GM19452 (cell line): ENCODE results near the gene TFDP2.
"Not testable (repeated sequence)": the region's sequence is repeated elsewhere in the genome, so short reads cannot be mapped to it uniquely, and the experiment has no call there.

Experiments
- ATAC-seq: cut with Tn5 transposase; IDR thresholded peaks from one replicate; pipeline ENCODE4 v1.9.1; 2021; ENCODE audit not compliant: unreplicated experiment

Gene TFDP2

GRCh38 chr3:142077155-142077858 lies 72.0 kb downstream of the TFDP2 start:
- no peak for ATAC-seq

- ATAC-seq = not testable (repeated sequence)
Measured at GRCh38 chr3:142075656-142076055, 73.7 kb downstream of the TFDP2 start.

GRCh38 chr3:142072816-142073215 lies 76.5 kb downstream of the TFDP2 start:
- ATAC-seq = no peak

- no peak for ATAC-seq
Measured at GRCh38 chr3:142065932-142066331, 83.4 kb downstream of the TFDP2 start.

- no peak for ATAC-seq
Measured at GRCh38 chr3:142065344-142065743, 84.0 kb downstream of the TFDP2 start.

GRCh38 chr3:142064454-142064853 lies 84.9 kb downstream of the TFDP2 start:
- no peak for ATAC-seq

GRCh38 chr3:142057331-142057725 lies 92.0 kb downstream of the TFDP2 start:
- ATAC-seq = no peak

- ATAC-seq = no peak
Measured at GRCh38 chr3:142056656-142057330, 92.6 kb downstream of the TFDP2 start.

GRCh38 chr3:142053835-142054234 lies 95.5 kb downstream of the TFDP2 start:
- ATAC-seq = no peak

- no peak for ATAC-seq
Measured at GRCh38 chr3:142053244-142053643, 96.1 kb downstream of the TFDP2 start.

- no peak for ATAC-seq
Measured at GRCh38 chr3:142051351-142051750, 98.0 kb downstream of the TFDP2 start.

GRCh38 chr3:142047021-142047369 lies 102.3 kb downstream of the TFDP2 start:
- ATAC-seq = no peak

- ATAC-seq = no peak
Measured at GRCh38 chr3:142046320-142047020, 102.9 kb downstream of the TFDP2 start.

- ATAC-seq = peak; percentile 69
Measured at GRCh38 chr3:142040941-142041491, 108.3 kb downstream of the TFDP2 start.

- ATAC-seq = no peak
Measured at GRCh38 chr3:142035308-142035922, 113.9 kb downstream of the TFDP2 start.

- no peak for ATAC-seq
Measured at GRCh38 chr3:142033292-142033691, 116.1 kb downstream of the TFDP2 start.

GRCh38 chr3:142031575-142031974 lies 117.8 kb downstream of the TFDP2 start:
- no peak for ATAC-seq

- ATAC-seq = no peak
Measured at GRCh38 chr3:142029791-142030190, 119.6 kb downstream of the TFDP2 start.

GRCh38 chr3:142029052-142029642 lies 120.2 kb downstream of the TFDP2 start:
- ATAC-seq = no peak

- peak; percentile 55 for ATAC-seq
Measured at GRCh38 chr3:142028243-142028777, 121.0 kb downstream of the TFDP2 start.

- no peak for ATAC-seq
Measured at GRCh38 chr3:142027735-142028134, 121.6 kb downstream of the TFDP2 start.
